Breast epithelium (tissue), 3 donors: Measurements from ENCODE around the gene GNAQ.

Experiments used
- POLR2A ChIP-seq: fragments of 450-650 bp; IDR thresholded peaks from one replicate; pipeline ENCODE4 v1.6.1; 2016; ENCODE audit warnings: antibody characterized with exemption, mild to moderate bottlenecking, moderate library complexity
- POLR2AphosphoS5 ChIP-seq, 3 donors: sonication (generic); formaldehyde crosslinking; IDR thresholded peaks; one replicate each; pipeline ENCODE4 v1.6.1; 2017; ENCODE audit warnings: antibody characterized with exemption in 3 of 3
- TF ChIP-seq, protein P1 (sequence below), 3 donors: fragments of 450-650 bp; IDR thresholded peaks; one replicate each; pipeline ENCODE4 v1.5.1; 2016 to 2017; ENCODE audit warnings: antibody characterized with exemption in 3 of 3, mild to moderate bottlenecking in 3 of 3, moderate library complexity in 3 of 3

DNA sequence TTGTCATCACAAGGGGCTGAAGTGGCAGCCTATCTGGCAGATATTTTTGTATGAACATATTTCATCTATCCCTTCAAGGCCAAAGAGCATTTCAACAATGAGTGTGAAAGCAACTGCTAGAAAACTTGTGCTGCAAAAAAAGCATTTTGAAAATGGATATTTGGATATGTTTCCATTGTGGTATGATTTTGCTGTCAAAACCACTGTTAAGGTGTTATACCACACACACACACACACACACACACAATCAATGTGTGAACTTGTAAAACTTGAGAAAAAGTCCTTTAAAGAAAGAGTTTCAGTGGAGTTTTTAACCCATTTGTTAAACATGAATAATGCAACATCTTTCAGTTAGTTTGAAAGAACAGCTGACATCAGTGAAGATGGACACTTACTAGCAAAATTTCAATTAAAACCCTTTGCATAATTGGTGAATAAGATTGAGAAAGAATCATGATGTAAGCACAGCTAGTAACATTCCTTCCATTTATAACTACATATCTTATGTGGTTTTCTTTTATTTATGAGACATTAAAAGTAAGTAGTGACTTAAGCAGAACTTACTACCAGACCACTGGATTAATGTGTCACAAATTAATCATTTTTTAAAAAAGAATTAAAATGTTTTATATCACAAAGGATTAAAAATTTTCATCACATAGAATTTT is 200.9 kb downstream of the GNAQ start:
- TF ChIP-seq POLR2A = no peak
- TF ChIP-seq, protein P1, sequence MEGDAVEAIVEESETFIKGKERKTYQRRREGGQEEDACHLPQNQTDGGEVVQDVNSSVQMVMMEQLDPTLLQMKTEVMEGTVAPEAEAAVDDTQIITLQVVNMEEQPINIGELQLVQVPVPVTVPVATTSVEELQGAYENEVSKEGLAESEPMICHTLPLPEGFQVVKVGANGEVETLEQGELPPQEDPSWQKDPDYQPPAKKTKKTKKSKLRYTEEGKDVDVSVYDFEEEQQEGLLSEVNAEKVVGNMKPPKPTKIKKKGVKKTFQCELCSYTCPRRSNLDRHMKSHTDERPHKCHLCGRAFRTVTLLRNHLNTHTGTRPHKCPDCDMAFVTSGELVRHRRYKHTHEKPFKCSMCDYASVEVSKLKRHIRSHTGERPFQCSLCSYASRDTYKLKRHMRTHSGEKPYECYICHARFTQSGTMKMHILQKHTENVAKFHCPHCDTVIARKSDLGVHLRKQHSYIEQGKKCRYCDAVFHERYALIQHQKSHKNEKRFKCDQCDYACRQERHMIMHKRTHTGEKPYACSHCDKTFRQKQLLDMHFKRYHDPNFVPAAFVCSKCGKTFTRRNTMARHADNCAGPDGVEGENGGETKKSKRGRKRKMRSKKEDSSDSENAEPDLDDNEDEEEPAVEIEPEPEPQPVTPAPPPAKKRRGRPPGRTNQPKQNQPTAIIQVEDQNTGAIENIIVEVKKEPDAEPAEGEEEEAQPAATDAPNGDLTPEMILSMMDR (IDR thresholded peaks at IDR 0.05) = no peak
- TF ChIP-seq POLR2AphosphoS5 (IDR thresholded peaks at IDR 0.05) = no peak
